CD4-positive, alpha-beta T cell treated with Interferon gamma for 1 hour (primary cell): Measurements from ENCODE around the gene ATP5PB.

Experiments
- DNase-seq: peaks from one replicate; pipeline ENCODE4 v3.0.0-alpha.2; 2020

Gene ATP5PB

GRCh38 chr1:111476761-111477309, 27.6 kb downstream of the ATP5PB start:
- DNase-seq = peak; percentile 26

GRCh38 chr1:111480674-111481073, 31.4 kb downstream of the ATP5PB start:
- no peak for DNase-seq

GRCh38 chr1:111481387-111482221, 32.3 kb downstream of the ATP5PB start:
- DNase-seq = peak; percentile 67

GRCh38 chr1:111483166-111483565, 33.9 kb downstream of the ATP5PB start:
- DNase-seq = no peak

GRCh38 chr1:111483876-111484275, 34.6 kb downstream of the ATP5PB start:
- no peak for DNase-seq

- no peak for DNase-seq
These were observed 35.2 kb downstream of the ATP5PB start for GRCh38 chr1:111484391-111485026.

GRCh38 chr1:111486431-111486830, 37.2 kb downstream of the ATP5PB start:
- no peak for DNase-seq

GRCh38 chr1:111487133-111487532, 37.9 kb downstream of the ATP5PB start:
- no peak for DNase-seq

GRCh38 chr1:111488669-111489068, 39.4 kb downstream of the ATP5PB start:
- no peak for DNase-seq

GRCh38 chr1:111489604-111490003, 40.3 kb downstream of the ATP5PB start:
- DNase-seq = no peak

- DNase-seq = no peak
These were observed 41.0 kb downstream of the ATP5PB start for GRCh38 chr1:111490220-111490619.

- DNase-seq = no peak
These were observed 41.8 kb downstream of the ATP5PB start for GRCh38 chr1:111491070-111491469.

- DNase-seq = no peak
These were observed 47.1 kb downstream of the ATP5PB start for GRCh38 chr1:111496398-111496797.

- no peak for DNase-seq
These were observed 48.3 kb downstream of the ATP5PB start for GRCh38 chr1:111497592-111497991.

- no peak for DNase-seq
These were observed 49.9 kb downstream of the ATP5PB start for GRCh38 chr1:111499026-111499785.

- DNase-seq = no peak
These were observed 52.4 kb downstream of the ATP5PB start for GRCh38 chr1:111501645-111502044.

- DNase-seq = no peak
These were observed 54.4 kb downstream of the ATP5PB start, which contains the start of the genes ADORA3 and TMIGD3 for GRCh38 chr1:111503585-111504060. ADORA3 (minus strand) TSS chr1:111503633; CDS start chr1:111503354, 279 bp downstream. TMIGD3 (minus strand) TSS chr1:111503633; CDS start chr1:111503354, 279 bp downstream.

GRCh38 chr1:111504097-111504496, 54.8 kb downstream of the ATP5PB start:
- DNase-seq = no peak

- peak; percentile 60 for DNase-seq
These were observed 56.4 kb downstream of the ATP5PB start for GRCh38 chr1:111505641-111506119.

GRCh38 chr1:111506561-111506960, 57.3 kb downstream of the ATP5PB start:
- no peak for DNase-seq

GRCh38 chr1:111507411-111508201, 58.3 kb downstream of the ATP5PB start:
- DNase-seq = peak; percentile 78

GRCh38 chr1:111509997-111510375, 60.7 kb downstream of the ATP5PB start:
- no peak for DNase-seq
